DMS153 treated with DMSO at 0.1 percent for 48 hours (cell line): ENCODE data around the gene UBE4B.
"Not testable (repeated sequence)": the region's sequence is repeated elsewhere in the genome, so short reads cannot be mapped to it uniquely, and the experiment has no call there.

Source experiments
- DNase-seq: peaks from one replicate; lab custom pipeline; 2025; ENCODE audit not compliant: unreplicated experiment; lab: John Stamatoyannopoulos, UW

UBE4B gene

GRCh38 chr1:10070206-10070605, 37.4 kb downstream of the UBE4B start:
- DNase-seq: no peak

- DNase-seq: no peak
Observed at GRCh38 chr1:10071640-10072039, 38.9 kb downstream of the UBE4B start.

- not testable (repeated sequence) for DNase-seq
Observed at GRCh38 chr1:10073371-10073770, 40.6 kb downstream of the UBE4B start.

- no peak for DNase-seq
Observed at GRCh38 chr1:10074059-10074851, 41.5 kb downstream of the UBE4B start.

GRCh38 chr1:10074852-10075730, 42.3 kb downstream of the UBE4B start:
- DNase-seq: no peak

- no peak for DNase-seq
Observed at GRCh38 chr1:10075732-10076131, 43.0 kb downstream of the UBE4B start.

- DNase-seq: no peak
Observed at GRCh38 chr1:10078494-10078893, 45.7 kb downstream of the UBE4B start.

GRCh38 chr1:10080523-10080922, 47.8 kb downstream of the UBE4B start:
- DNase-seq: no peak

- DNase-seq: no peak
Observed at GRCh38 chr1:10082785-10083479, 50.2 kb downstream of the UBE4B start.

GRCh38 chr1:10084045-10084444, 51.3 kb downstream of the UBE4B start:
- DNase-seq: no peak

GRCh38 chr1:10085076-10085475, 52.3 kb downstream of the UBE4B start:
- no peak for DNase-seq

- DNase-seq: no peak
Observed at GRCh38 chr1:10087210-10087609, 54.5 kb downstream of the UBE4B start.

- no peak for DNase-seq
Observed at GRCh38 chr1:10101929-10102328, 69.2 kb downstream of the UBE4B start.

- DNase-seq: no peak
Observed at GRCh38 chr1:10103193-10103592, 70.4 kb downstream of the UBE4B start.

GRCh38 chr1:10104834-10105233, 72.1 kb downstream of the UBE4B start:
- no peak for DNase-seq

- DNase-seq: no peak
Observed at GRCh38 chr1:10105484-10105883, 72.7 kb downstream of the UBE4B start.

GRCh38 chr1:10106241-10106640, 73.5 kb downstream of the UBE4B start:
- DNase-seq: no peak

- no peak for DNase-seq
Observed at GRCh38 chr1:10106756-10107475, 74.2 kb downstream of the UBE4B start.

GRCh38 chr1:10107476-10107847, 74.7 kb downstream of the UBE4B start:
- not testable (repeated sequence) for DNase-seq

GRCh38 chr1:10108134-10108663, 75.4 kb downstream of the UBE4B start:
- DNase-seq: no peak
